ENCODE data around the gene FEZF1. TPM values are rescaled to one million over a fixed set of nuclear protein-coding genes. Genes with fewer than 3 reads are reported as not detected.

Gene FEZF1
- total RNA-seq, 1 donor from 2014 or later = not detected

GRCh38 chr7:122269241-122269640 lies 35.3 kb downstream of the FEZF1 start:
- DNase-seq (ENCODE audit: low spot score) = no peak

DNA sequence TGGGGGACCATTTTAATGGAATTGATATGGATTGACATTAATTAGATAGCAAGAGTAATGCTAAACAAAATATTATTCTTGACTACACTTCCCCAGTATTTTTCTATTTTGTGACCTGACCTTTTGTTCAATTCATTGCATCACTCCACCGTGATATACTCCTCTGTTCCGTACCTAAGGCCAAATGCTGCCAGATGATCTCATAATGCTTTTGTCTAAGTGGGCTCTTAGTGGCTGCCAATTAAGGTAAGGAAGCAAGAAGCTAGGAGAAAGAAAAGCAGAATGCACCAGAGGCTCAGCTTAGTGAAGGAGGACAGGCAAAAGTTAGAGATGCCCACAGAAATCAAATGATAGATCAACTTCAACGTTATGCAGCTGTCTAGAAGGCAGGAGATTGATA lies 36.4 kb downstream of the FEZF1 start:
- DNase-seq (ENCODE audit: low spot score) = no peak

GRCh38 chr7:122262246-122262645 lies 42.3 kb downstream of the FEZF1 start:
- no peak for DNase-seq (ENCODE audit: low spot score)

GRCh38 chr7:122261442-122261841 lies 43.1 kb downstream of the FEZF1 start:
- DNase-seq (ENCODE audit: low spot score) = no peak

GRCh38 chr7:122261016-122261415 lies 43.5 kb downstream of the FEZF1 start:
- DNase-seq (ENCODE audit: low spot score) = no peak

GRCh38 chr7:122260336-122260735 lies 44.2 kb downstream of the FEZF1 start:
- DNase-seq (ENCODE audit: low spot score) = no peak

DNA sequence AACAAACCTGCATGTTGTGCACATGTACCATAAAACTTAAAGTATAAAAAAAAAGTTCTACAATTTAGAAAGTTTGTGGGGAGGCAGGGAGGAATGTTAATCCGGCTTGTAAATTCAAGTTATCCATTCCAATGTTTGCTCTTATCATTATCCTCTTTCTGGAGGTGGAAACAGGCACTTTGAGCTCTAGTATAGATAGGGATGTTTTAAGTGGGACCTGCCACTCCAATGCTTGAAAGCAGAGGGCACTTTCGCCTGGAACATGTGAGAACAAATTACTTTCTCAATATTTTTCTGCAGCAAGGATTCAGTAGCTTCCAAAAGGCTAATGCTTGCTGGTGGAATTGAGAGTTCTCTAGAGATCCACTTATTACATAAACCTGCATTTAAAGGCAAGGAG lies 45.6 kb downstream of the FEZF1 start:
- no peak for DNase-seq (ENCODE audit: low spot score)

DNA sequence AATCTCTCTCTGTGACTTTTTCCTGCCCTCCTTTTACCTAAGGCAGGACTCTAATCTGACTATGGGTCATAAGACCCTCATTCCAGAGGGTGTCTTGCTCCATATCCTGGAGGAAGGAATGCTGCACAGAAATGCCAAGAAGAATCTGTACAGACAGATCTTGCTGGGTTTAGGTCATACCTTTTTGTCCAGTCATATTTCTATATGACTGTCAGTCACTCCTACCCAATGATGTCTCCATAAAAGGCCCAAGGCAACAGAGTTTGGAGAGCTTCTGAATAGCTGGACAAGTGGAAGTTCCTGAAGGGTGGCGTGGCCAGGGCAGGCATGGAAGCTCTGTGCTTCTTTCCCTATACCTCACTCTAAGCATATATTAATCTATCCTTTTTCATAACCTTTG lies 47.5 kb downstream of the FEZF1 start:
- no peak for DNase-seq (ENCODE audit: low spot score)

DNA sequence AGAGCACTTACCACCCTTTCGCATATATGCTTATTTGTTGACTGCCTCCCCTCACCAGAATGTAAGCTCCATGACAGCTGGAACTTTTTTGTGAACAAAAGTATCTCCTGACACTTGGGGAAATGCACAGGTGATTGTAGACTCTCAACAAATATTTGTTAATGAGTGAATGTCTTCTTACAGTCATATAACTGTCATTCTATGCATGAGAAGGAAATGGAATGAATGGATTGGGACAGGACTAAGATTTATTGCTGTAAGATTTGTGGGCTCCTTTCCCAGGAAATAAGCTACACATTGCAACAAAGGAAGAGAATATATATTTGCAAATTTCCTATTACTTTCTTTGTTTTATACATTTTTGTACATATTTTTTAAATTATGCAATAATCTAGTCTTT lies 48.5 kb downstream of the FEZF1 start:
- no peak for DNase-seq (ENCODE audit: low spot score)

- no peak for DNase-seq (ENCODE audit: low spot score)
Measured at GRCh38 chr7:122255454-122255853, 49.1 kb downstream of the FEZF1 start.

Other genes with a start within 250 kb of the FEZF1 start
- gene AASS, start 160.5 kb downstream of the FEZF1 start, total RNA-seq = 24.7 TPM

All from mesenteric fat pad (tissue), 1 donor.